ENCODE results near the gene TXNDC8.

DNA sequence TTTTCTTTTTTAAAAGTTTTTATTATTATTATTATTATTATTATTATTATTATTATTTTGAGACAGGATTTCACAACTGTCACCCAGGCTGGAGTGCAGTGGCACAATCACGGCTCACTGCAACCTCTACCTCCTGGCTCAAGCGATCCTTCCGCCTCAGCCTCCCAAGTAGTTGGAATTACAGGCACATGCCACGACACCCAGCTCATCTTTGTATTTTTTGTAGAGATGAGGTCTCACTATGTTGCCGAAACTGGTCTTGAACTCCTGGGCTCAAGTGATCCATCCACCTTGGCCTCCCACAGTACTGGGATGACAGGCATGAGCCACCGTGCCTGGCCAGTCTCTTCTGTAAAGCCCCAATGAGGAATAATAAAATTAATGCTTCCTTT is 50.4 kb downstream of the TXNDC8 start:
- TF ChIP-seq, protein P1, sequence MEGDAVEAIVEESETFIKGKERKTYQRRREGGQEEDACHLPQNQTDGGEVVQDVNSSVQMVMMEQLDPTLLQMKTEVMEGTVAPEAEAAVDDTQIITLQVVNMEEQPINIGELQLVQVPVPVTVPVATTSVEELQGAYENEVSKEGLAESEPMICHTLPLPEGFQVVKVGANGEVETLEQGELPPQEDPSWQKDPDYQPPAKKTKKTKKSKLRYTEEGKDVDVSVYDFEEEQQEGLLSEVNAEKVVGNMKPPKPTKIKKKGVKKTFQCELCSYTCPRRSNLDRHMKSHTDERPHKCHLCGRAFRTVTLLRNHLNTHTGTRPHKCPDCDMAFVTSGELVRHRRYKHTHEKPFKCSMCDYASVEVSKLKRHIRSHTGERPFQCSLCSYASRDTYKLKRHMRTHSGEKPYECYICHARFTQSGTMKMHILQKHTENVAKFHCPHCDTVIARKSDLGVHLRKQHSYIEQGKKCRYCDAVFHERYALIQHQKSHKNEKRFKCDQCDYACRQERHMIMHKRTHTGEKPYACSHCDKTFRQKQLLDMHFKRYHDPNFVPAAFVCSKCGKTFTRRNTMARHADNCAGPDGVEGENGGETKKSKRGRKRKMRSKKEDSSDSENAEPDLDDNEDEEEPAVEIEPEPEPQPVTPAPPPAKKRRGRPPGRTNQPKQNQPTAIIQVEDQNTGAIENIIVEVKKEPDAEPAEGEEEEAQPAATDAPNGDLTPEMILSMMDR (IDR thresholded peaks at IDR 0.05), result no peak
- TF ChIP-seq POLR2A (IDR thresholded peaks at IDR 0.05), result no peak

Data from vagina (tissue), 2 donors.